ENCODE results near the gene PWWP2B.

DNA sequence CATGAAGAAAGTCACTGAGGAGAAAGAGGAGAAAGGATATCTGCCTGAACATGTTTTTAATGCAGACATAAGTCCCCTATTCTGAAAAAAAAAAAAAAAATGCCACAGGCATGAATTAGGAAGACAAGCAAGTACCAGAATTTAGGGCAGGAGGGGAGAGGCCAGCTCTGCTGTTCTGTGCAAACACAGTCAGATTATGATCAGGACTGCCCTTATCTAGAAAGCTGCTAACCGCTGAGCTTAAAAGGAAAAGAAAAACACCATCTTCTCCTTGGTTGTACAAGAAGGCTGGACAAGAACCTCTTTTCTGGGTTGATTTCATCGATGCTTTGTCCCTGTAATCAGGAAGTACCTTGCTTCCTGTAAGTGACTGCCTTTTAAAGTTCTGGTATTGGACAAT lies 15.3 kb upstream of the PWWP2B start:
- TF ChIP-seq POLR2AphosphoS5 (IDR thresholded peaks at IDR 0.05; ENCODE audit: low read depth, low read length), result no peak
- TF ChIP-seq, protein P1, sequence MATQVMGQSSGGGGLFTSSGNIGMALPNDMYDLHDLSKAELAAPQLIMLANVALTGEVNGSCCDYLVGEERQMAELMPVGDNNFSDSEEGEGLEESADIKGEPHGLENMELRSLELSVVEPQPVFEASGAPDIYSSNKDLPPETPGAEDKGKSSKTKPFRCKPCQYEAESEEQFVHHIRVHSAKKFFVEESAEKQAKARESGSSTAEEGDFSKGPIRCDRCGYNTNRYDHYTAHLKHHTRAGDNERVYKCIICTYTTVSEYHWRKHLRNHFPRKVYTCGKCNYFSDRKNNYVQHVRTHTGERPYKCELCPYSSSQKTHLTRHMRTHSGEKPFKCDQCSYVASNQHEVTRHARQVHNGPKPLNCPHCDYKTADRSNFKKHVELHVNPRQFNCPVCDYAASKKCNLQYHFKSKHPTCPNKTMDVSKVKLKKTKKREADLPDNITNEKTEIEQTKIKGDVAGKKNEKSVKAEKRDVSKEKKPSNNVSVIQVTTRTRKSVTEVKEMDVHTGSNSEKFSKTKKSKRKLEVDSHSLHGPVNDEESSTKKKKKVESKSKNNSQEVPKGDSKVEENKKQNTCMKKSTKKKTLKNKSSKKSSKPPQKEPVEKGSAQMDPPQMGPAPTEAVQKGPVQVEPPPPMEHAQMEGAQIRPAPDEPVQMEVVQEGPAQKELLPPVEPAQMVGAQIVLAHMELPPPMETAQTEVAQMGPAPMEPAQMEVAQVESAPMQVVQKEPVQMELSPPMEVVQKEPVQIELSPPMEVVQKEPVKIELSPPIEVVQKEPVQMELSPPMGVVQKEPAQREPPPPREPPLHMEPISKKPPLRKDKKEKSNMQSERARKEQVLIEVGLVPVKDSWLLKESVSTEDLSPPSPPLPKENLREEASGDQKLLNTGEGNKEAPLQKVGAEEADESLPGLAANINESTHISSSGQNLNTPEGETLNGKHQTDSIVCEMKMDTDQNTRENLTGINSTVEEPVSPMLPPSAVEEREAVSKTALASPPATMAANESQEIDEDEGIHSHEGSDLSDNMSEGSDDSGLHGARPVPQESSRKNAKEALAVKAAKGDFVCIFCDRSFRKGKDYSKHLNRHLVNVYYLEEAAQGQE (IDR thresholded peaks at IDR 0.05; ENCODE audit: insufficient read depth in 1 of 2, low read depth in 2 of 2, low read length in 1 of 2), result no peak

Measured in Panc1 (cell line).